Cortex of kidney (tissue), 1 donor: ENCODE results near the gene CKMT2.
A peak's percentile ranks its signal among the peaks of the same experiment; 100 is the strongest.

Experiments used
- DNase-seq: peaks from one replicate; lab custom pipeline; 2025; lab: John Stamatoyannopoulos, UW

The CKMT2 gene

GRCh38 chr5:81233080-81233634 lies at the start of gene CKMT2:
Gene CKMT2 (plus strand): TSS chr5:81233322. CDS start chr5:81251133, 17,811 bp downstream.
- DNase-seq: peak; percentile 17

GRCh38 chr5:81183811-81184748 lies 49.0 kb upstream of the CKMT2 start:
- DNase-seq: no peak

DNA sequence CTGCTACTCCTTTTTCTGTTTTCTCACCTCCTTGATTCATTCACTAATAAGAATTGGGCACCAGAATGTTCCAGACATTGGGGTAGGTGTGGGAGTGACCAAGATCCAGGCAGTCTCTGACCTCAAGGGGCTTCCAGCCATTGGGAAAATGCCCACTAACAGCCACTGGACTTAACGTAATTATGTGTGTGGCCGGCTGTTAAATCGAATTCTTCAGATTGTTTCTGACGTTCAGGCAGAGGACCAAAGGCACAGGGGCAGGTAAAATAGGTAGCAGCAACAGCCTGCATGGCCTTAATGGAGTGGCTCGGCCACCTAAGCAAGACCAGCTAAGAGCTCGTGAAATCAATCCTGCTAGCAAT lies 48.4 kb upstream of the CKMT2 start:
- DNase-seq: no peak

- no peak for DNase-seq
These were observed 45.2 kb upstream of the CKMT2 start for GRCh38 chr5:81187885-81188284.

DNA sequence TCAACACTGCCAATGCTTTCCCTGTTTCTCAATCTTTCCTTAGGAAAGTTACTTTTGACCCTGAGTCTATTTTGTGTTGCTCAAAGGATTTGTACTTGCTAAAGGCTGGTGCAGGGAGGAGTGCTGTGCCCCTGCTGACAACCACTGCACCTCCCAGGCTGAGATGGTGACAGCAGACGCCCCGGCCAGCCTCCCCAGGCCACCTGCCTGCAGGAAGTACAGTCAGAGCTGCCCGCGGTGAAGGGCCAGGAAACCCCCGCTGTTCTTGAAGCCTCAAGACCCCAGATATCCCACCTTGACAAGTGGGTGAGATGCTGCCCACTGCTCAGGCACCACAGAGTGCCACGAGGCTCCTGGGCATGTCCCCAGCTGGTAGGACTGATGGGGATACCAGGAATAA lies 44.2 kb upstream of the CKMT2 start:
- no peak for DNase-seq

DNA sequence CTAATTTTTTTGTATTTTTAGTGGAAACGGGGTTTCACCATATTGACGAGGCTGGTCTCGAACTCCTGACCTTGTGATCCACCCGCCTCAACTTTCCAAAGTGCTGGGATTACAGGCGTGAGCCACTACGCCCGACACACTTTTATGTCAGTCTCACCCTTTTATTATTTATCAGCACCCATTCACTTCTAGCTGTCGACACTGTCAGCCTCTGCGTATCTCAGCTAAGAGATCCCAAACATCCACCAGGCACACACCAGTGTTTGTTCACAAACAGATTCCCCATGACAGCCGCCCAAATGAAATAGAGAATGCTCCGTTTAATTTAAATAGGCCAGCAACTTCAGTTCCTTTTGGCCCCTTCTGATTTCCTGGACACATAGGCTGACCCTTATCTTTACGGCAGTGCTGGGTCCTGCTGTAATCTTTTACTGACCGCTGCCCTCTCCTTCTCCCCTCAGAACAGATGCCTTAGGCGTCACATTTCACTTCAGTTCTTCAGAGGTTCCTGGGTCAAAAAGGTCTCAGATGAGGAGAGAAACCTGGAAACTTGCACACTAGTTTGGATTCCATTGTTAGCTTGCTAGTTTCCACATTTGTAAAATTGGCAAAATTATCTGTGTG lies 43.1 kb upstream of the CKMT2 start:
- DNase-seq: no peak

DNA sequence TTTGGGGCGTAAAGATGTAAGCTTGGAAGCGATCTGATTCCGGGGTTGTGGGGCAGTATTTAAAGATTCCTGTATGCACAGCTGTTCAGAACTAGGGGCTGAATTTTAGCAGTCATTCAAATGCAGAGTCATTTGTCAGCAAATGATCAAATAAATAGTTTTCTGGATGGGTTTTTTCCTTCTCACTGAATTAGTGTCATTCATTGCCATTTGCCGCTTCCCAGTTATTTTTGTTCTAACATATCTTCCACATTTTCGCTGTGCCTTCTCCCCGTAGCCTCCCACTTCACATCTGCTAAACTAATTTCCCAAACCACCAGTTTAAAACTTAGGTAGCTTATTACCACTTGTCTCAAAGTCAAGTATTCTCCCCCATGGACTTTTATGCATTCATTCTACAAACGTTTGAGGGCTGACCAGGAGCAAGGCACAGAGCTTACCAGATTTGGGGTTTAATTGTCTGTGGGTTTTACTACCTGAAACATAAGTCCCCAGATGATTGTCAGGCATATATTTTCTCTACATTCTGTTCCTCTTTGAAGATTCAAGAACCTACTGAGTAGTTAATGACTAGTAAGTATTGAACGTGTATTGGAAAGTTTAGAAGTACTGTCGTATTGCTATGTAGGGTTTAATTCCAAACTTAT lies 41.3 kb upstream of the CKMT2 start:
- DNase-seq: no peak

DNA sequence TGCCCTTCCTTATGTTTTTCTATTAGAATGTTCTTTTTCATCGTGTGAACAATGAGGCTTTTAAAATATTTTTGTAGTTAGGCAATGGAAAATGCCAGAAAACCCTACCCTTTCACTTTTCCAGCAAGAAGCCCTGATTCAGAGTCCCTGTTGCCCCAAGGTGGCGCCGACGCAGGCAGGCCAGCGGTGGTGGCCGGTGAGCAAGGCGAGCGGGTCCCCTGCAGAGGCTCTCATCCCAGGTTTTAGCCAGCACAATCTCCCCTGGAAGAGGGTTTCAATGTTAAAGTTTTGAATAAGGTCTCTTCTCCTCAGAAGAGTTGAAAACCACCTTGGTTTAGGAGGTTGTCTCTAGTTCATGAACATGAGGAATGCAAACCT lies 40.8 kb upstream of the CKMT2 start:
- no peak for DNase-seq

GRCh38 chr5:81194633-81195334 lies 38.3 kb upstream of the CKMT2 start:
- DNase-seq: no peak

- no peak for DNase-seq
These were observed 37.7 kb upstream of the CKMT2 start for GRCh38 chr5:81195335-81195929.

GRCh38 chr5:81202655-81203054 lies 30.5 kb upstream of the CKMT2 start:
- DNase-seq: no peak

DNA sequence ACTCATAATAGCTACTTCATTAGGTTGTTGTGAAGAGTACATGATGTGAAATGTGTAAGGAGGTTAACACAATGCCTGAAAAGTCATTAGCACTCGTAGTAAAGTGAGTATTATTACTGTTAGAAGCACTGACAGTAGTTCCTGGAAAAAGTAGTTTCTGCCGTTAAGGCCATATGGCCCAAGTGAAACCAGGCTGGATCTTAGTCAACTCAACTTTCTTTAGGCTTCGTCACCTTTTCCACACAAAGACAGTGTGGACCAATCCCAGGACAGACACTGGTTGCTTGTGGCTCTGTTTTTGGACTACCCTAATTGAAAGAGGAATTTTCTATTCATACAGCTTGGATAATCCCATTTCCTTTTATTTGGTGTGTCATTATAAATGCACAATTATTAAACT lies 29.4 kb upstream of the CKMT2 start:
- DNase-seq: no peak

DNA sequence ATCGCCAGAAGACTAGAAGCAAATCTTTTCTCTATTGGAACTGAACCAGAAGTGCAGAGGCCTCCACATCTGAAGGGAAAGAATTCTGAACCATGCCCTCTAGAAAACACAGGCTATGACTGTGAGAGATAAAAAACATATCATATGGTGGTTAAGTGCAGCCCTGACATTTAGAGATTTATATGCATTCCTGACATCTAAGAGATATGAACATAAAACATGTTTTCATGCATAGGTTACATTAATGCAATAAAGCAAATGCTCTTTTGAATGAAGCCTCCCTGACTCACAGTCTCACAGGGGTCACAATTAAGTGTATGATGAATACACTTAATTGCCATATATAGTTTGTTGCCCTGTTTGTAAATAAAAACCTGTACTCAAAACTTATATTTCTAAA lies 28.9 kb upstream of the CKMT2 start:
- DNase-seq: no peak

GRCh38 chr5:81205058-81205457 lies 28.1 kb upstream of the CKMT2 start:
- DNase-seq: no peak

DNA sequence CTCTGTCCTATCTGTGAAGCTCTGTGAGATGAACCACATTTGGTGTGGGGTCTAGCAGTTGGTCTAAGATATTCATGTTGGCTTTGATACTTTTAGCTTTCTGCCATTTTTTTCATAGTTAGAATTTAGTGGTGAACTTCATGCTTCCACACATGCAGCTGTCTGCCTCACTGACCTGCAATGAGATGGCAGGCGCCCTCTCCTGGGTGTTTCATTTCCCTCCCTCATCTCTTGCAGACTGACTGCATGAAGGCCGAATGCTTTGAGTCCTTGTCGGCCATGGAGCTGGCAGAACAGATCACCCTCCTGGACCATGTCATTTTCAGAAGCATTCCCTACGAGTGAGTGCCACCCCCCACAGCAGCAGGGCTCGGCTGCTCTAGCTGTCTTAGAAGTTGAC lies 26.1 kb upstream of the CKMT2 start:
- DNase-seq: no peak

- no peak for DNase-seq
These were observed 24.2 kb upstream of the CKMT2 start for GRCh38 chr5:81208904-81209303.

- DNase-seq: no peak
These were observed 23.7 kb upstream of the CKMT2 start for GRCh38 chr5:81209386-81209785.

- no peak for DNase-seq
These were observed 23.1 kb upstream of the CKMT2 start for GRCh38 chr5:81209869-81210493.

GRCh38 chr5:81212211-81212751 lies 20.8 kb upstream of the CKMT2 start:
- no peak for DNase-seq

- DNase-seq: no peak
These were observed 20.1 kb upstream of the CKMT2 start for GRCh38 chr5:81213070-81213469.

GRCh38 chr5:81214848-81215247 lies 18.3 kb upstream of the CKMT2 start:
- DNase-seq: no peak
